Activated T-cell treated with anti-CD3 and anti-CD28 coated beads, Interleukin-2, amount 50 U/mL, for 24 hours (primary cell): Measurements from ENCODE around the gene RPAIN.
A peak's percentile ranks its signal among the peaks of the same experiment; 100 is the strongest.

Source experiments
- DNase-seq: peaks from one replicate; pipeline ENCODE4 v3.0.0-alpha.2; 2020
- H3K27ac Mint-ChIP-seq: 2 replicates; pipeline ENCODE4 v1.8.0; 2020; ENCODE audit warnings: mild to moderate bottlenecking, mixed read lengths
- H3K27me3 Mint-ChIP-seq: 2 replicates; pipeline ENCODE4 v1.8.0; 2020; ENCODE audit warnings: mixed read lengths
- H3K36me3 Mint-ChIP-seq: 2 replicates; pipeline ENCODE4 v1.8.0; 2020; ENCODE audit warnings: low read depth, mixed read lengths
- H3K4me1 Mint-ChIP-seq: 2 replicates; pipeline ENCODE4 v1.8.0; 2020; ENCODE audit warnings: low read depth, mixed read lengths
- H3K4me3 Mint-ChIP-seq: 2 replicates; pipeline ENCODE4 v1.8.0; 2020; ENCODE audit warnings: mild to moderate bottlenecking, moderate library complexity, mixed read lengths
- H3K9me3 Mint-ChIP-seq: 2 replicates; pipeline ENCODE4 v1.8.0; 2020; ENCODE audit warnings: mixed read lengths

The RPAIN gene

DNA sequence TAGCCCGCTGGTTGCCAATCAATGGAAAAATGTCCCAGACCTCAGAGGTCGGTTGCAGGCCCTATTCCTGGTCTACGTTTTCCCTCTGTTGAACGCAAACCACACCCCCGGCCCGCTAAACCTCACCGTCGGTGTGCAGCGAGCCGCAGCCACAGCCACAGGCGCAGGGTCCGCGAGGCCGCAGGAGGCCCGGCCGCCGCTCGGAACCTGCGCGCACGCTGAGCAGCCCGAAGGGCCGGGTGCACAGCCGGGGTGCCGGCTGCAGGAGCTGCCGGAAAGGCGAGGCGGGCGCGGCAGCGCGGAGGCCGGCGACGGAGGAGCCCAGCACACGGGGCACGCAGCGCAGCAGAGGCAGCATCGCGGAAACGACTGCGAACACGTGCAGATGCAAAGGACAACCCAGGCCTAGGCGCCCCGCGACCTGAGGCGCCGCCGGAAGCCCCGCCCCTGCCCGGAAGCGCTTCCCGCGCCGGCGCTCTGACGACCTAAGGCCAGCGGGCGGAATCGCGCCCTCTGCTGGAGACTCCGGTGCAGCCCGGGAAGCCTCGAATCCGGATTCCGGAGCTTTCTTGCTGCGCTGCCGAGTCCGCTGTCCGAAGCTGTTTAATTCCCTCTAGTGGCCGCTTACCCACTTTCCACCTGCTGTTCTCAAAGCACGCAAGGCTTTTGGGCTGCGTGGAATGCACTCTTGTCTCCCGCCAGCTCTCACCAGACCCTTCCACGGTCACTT lies 18.9 kb downstream of the RPAIN start, which contains the start of gene C1QBP:
Gene C1QBP, minus strand, starts transcription at position 440 of the 730 bp plus-strand sequence. Its CDS starts 82 bp downstream, at position 358.
- Mint-ChIP-seq H3K36me3 (peaks cover 86% of the 10 kb centered on the region), H3K27ac (peak within 1 kb of the TSS; percentile 94), H3K27me3 (no peaks in the 10 kb centered on the region), H3K9me3 (no peaks in the 10 kb centered on the region), H3K4me1 (peaks cover 43% of the 10 kb centered on the region), H3K4me3 (peak within 1 kb of the TSS; percentile 95)
- peak; percentile 95 for DNase-seq

DNA sequence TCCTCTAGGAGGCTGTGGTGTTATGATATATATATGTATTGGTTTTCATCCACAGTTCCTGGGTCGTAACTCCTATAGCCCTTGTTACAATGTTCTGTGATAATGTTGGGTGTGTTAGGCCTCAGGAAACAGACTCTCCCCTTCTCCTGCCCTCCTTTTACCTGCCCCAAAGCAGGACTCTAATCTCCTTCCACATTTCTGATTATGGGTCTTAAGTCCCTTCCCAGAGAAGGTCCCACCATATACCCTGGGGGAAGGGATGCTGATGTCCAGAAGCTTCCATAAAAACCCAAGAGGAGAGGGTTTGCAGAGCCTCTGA lies 19.4 kb downstream of the RPAIN start:
- H3K4me3 Mint-ChIP-seq: peak overlapping the region; percentile 95
- H3K36me3 Mint-ChIP-seq: peaks cover 87% of the 10 kb centered on the region
- no peak for DNase-seq

DNA sequence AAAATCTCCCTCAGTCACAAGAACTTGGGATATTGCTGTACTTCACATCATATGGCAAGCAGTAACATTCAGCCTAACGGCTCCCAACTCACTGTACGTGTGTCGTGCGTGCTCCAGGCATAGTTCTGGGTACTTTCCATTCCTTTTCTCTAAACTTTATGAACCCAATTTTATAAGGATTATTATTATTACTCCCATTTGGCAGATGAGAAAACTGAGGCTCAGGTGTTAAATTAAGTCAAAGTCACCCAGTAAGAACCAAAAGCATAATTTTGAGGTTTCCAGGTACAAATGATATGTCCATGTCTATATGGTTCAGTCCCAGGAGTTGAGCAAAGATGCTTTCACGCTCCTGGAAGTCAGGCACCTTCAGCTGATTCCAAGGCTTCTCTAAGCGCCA lies 23.7 kb downstream of the RPAIN start:
- Mint-ChIP-seq H3K36me3 (peaks cover 87% of the 10 kb centered on the region), H3K27me3 (no peaks in the 10 kb centered on the region), H3K4me3 (no peak overlapping the region), H3K9me3 (no peaks in the 10 kb centered on the region), H3K27ac (no peak overlapping the region), H3K4me1 (peaks cover 14% of the 10 kb centered on the region)
- no peak for DNase-seq

More for the DNA sequence above, 19.4 kb downstream of the RPAIN start:
- peak overlapping the region; percentile 94 for H3K27ac Mint-ChIP-seq
- H3K9me3 Mint-ChIP-seq: no peaks in the 10 kb centered on the region
- H3K27me3 Mint-ChIP-seq: no peaks in the 10 kb centered on the region
- peaks cover 41% of the 10 kb centered on the region for H3K4me1 Mint-ChIP-seq

DNA sequence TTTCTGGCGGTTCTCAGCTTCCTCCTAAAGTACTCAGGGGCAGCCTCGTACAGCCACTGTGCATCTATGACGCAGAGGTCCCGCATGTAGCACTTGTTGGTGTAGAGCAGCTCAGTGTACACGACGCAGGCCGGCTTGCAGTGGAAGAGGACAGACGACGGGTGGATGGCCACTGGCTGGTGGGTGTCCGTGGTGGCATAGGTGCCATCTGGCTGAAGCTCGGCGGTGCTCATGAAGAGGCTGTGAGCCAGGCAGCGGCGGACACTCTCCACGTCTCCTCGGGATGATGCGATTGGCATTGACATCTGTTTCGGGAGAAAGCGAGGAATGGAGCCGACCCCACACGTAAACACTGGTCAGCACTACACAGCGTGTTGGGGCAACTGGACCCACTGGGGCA lies 24.2 kb downstream of the RPAIN start:
- Mint-ChIP-seq H3K27ac (no peak overlapping the region), H3K9me3 (no peaks in the 10 kb centered on the region), H3K4me3 (no peak overlapping the region), H3K4me1 (peaks cover 12% of the 10 kb centered on the region), H3K36me3 (peaks cover 91% of the 10 kb centered on the region), H3K27me3 (no peaks in the 10 kb centered on the region)
- DNase-seq: no peak

DNA sequence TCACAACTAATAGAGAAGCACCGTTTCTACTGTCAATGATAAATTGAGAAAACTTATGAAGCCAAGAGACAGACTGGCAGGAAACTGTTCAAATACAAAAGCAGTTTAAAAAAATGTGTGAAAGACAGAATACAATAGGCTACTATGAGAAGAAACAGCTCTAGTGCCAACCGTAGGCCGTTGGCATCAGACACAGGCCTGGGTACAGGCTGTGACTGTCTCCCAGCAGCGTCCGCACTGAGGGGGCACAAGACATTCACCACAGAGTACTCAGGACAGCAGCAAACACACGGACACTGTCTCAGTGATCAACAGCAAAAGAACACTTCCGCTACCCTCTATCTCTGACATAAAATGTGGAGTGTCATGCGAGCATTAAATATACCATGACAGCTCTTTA lies 26.8 kb downstream of the RPAIN start:
- no peak for DNase-seq

DNA sequence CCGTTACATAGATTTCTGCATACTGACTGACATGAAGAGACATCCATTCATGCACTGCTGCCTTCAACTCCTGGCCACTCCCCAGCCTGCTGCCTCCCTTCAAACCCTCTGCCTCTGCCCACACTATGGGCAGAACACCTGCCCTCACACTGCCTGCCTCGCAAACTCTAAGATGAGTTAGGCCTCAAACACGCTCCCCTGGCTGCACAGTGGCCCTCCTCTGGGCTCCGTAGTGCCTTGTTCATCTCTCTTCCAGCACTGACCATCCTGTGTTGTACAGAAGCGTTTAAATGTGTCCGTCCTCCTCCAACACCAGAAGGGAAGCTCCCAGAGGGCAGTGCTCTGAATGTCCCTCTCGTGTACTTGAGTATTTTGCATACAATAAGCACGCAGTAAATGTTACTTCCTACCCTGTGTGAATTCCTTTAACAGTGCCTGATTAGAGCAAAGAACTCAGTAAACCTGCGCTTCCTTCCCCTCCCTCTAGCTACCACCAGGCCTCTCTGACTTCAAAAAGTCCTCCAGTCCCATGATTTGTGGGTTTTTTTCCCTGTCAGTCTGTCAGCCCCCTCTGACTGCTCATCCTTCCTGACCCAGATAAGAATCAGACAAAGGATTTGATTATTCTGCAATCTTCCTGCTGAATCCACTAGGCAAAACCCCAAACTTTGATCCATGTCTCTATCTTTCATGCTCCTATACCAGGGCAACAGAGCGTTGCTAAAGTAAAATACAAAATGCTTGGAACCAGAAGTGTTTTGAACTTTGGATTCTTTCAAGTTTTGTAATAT lies 44.9 kb downstream of the RPAIN start:
- Mint-ChIP-seq H3K4me3 (no peak overlapping the region), H3K27ac (peak overlapping the region; percentile 7), H3K36me3 (peaks cover 79% of the 10 kb centered on the region), H3K9me3 (no peaks in the 10 kb centered on the region), H3K27me3 (no peaks in the 10 kb centered on the region), H3K4me1 (peaks cover 43% of the 10 kb centered on the region)
- DNase-seq: no peak

More for the DNA sequence above, 26.8 kb downstream of the RPAIN start:
- Mint-ChIP-seq H3K4me1 (no peaks in the 10 kb centered on the region), H3K36me3 (peaks cover 95% of the 10 kb centered on the region), H3K9me3 (no peaks in the 10 kb centered on the region), H3K27me3 (no peaks in the 10 kb centered on the region), H3K4me3 (no peak overlapping the region), H3K27ac (no peak overlapping the region)

DNA sequence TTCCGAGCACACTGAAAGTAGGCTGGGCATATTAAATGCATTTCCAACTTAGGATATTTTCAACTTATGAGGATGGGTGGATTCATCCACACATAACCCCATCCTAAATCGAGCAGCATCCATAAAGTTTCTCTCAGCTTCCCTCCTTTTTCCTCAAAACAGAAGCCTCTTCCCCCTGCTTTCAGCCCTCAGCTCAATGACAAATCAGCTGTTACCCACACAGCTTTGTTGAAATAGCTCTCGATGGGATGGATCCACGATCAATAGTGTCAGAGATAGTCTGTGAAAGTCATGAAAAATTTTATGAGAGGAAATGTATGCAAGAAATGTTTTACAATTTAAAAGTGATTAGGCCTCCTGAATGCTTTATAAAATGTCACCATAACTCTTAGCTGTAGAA lies 46.3 kb downstream of the RPAIN start:
- peak overlapping the region; percentile 92 for H3K4me3 Mint-ChIP-seq

DNA sequence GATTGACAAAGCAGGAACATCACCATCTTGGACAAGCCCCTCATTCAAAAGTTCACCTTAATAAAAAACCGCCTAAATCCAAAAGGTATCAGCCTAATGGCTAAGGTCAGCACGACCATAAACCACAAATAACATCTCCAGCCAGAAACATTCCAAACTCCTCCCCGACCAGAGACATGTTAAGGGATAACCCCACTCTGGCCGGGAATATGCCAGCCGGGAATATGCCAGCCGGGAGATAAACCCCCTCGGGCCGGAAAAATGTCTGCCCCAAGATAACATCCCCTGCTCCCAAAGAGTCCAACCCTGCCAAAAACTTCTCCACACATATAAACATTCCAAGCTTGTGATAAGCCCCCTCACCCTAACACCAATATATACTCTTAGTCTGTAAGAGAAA lies 47.4 kb downstream of the RPAIN start:
- H3K27me3 Mint-ChIP-seq: no peaks in the 10 kb centered on the region
- peaks cover 46% of the 10 kb centered on the region for H3K4me1 Mint-ChIP-seq
- DNase-seq: no peak
- H3K36me3 Mint-ChIP-seq: peaks cover 67% of the 10 kb centered on the region
- H3K27ac Mint-ChIP-seq: peak overlapping the region; percentile 75
- H3K4me3 Mint-ChIP-seq: peak overlapping the region; percentile 92
- H3K9me3 Mint-ChIP-seq: no peaks in the 10 kb centered on the region

More for the DNA sequence above, 46.3 kb downstream of the RPAIN start:
- Mint-ChIP-seq H3K27ac (no peak overlapping the region), H3K36me3 (peaks cover 67% of the 10 kb centered on the region), H3K9me3 (no peaks in the 10 kb centered on the region), H3K4me1 (peaks cover 46% of the 10 kb centered on the region), H3K27me3 (no peaks in the 10 kb centered on the region)
- DNase-seq: no peak

DNA sequence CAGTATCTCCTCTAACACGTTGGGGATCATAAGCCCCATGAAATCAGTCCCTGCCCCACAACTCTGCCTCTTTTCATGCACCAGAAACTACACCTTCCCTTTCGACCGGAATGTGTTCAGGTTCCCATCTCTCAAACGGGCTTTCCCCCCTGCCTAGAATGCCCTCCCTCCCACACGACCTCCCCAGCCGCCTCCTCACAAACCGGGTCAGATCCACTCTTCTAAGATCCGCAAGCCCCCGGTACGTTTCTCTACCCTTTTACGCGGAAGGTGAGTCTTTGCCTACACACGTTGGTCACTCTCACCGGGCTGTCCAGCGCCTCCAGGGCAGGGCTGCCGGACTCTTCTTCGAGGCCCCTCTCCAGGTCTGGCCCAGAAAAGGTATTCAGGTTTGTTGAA lies 48.1 kb downstream of the RPAIN start:
- H3K9me3 Mint-ChIP-seq: no peaks in the 10 kb centered on the region
- H3K36me3 Mint-ChIP-seq: peaks cover 67% of the 10 kb centered on the region
- peak overlapping the region; percentile 92 for H3K4me3 Mint-ChIP-seq
- peaks cover 46% of the 10 kb centered on the region for H3K4me1 Mint-ChIP-seq
- no peaks in the 10 kb centered on the region for H3K27me3 Mint-ChIP-seq
- H3K27ac Mint-ChIP-seq: peak overlapping the region; percentile 75
- DNase-seq: peak; percentile 61

DNA sequence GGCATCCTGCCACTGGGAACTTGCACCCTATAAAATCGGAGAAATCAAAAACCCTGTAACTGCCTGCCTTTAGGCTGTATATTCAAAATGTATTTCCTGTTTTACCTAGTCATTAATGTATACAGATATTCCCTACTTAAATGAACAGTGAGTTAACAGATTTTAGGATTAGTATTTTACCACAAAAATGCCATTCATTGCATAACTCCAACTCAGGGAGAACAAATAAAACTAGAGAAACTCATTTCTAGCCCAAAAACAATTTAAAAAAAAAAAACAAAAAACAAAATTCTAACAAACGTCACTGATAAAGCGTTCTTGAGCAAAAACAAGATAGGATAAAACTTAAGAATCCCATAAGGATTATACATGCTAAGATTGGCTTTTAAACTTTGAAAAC lies 52.5 kb downstream of the RPAIN start:
- Mint-ChIP-seq H3K9me3 (no peaks in the 10 kb centered on the region), H3K4me3 (no peak overlapping the region), H3K27ac (peak overlapping the region; percentile 69), H3K27me3 (no peaks in the 10 kb centered on the region), H3K36me3 (peaks cover 67% of the 10 kb centered on the region), H3K4me1 (peaks cover 22% of the 10 kb centered on the region)
- DNase-seq: no peak

DNA sequence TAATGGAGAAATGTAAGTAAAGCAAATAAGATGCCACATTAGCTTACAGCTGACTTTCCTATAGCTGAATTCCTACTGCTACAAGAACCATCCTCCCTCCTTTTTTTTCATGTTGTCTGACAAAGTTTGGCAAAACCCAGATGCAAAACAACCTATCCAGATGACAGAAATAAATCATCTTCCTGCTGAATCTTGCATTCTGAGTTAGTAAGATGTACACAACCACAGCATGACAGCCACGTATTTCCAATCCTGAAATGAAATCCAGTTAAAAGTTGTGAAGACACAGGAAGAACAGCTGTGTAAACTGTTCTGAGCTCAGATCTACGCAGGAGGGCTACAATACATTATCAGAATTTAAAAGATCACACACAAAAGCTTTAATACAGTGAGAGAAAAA lies 53.9 kb downstream of the RPAIN start:
- peak overlapping the region; percentile 3 for H3K27ac Mint-ChIP-seq
- no peaks in the 10 kb centered on the region for H3K27me3 Mint-ChIP-seq
- no peak for DNase-seq
- peaks cover 71% of the 10 kb centered on the region for H3K36me3 Mint-ChIP-seq
- no peak overlapping the region for H3K4me3 Mint-ChIP-seq
- H3K9me3 Mint-ChIP-seq: no peaks in the 10 kb centered on the region
- peaks cover 26% of the 10 kb centered on the region for H3K4me1 Mint-ChIP-seq

DNA sequence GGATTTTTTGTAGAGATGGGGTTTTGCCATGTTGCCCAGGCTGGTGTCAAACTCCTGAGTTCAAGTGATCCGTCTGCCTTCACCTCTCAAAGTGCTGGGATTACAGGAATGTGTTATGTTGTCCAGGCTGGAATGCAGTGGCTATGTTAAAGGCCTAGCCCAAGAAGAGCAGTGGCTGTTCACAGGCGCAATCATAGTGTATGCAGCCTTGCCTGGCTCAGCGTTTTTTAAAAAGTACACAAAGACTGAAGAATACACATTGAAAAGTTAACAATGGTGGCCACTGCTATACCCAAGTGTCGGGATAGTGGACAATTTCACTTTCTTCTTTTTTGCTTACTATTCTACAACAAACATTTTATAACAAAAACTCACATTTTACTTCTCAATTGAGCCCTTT lies 59.0 kb downstream of the RPAIN start:
- Mint-ChIP-seq H3K4me3 (no peak overlapping the region), H3K4me1 (peaks cover 42% of the 10 kb centered on the region), H3K36me3 (peaks cover 96% of the 10 kb centered on the region), H3K9me3 (no peaks in the 10 kb centered on the region), H3K27ac (no peak overlapping the region), H3K27me3 (no peaks in the 10 kb centered on the region)
- DNase-seq: no peak

DNA sequence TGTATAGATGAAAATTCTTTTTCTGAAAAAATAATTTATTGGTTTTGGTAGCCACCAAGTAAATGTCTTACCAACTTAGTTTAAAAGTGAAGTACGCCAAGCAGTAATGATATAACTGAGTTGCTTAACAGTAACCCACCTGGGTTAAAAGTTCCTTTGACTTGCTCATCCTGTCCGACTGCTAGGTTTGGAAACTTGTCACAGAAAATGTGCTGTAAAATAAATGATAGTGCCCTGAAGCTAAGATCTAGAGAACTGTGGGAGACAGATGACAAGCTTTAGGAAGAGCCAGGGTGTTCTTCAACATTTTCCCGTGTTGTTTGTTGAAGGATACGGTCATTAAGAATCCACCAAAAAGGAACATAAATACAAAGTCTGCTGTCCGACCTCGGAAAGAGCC lies 61.0 kb downstream of the RPAIN start:
- Mint-ChIP-seq H3K27ac (peak overlapping the region; percentile 13), H3K4me3 (no peak overlapping the region), H3K4me1 (peaks cover 58% of the 10 kb centered on the region), H3K27me3 (no peaks in the 10 kb centered on the region), H3K9me3 (no peaks in the 10 kb centered on the region), H3K36me3 (peaks cover 99% of the 10 kb centered on the region)
- no peak for DNase-seq

DNA sequence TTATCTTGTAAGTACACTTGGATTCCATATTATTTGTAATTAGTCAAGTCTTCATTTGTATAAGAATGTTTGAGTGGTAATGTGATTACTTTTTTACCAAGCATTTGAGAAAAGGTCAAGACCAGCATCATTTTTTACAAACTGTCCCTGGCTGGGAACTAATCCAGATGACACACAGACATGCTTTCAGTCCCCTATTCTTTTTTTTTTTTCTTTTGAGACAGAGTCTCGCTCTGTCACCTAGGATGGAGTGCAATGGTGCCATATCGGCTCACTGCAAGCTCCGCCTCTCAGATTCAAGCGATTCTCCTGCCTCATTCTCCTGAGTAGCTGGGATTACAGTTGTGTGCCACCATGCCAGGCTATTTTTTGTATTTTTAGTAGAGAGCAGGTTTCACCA lies 61.5 kb downstream of the RPAIN start:
- no peaks in the 10 kb centered on the region for H3K27me3 Mint-ChIP-seq
- H3K4me3 Mint-ChIP-seq: no peak overlapping the region
- peaks cover 56% of the 10 kb centered on the region for H3K4me1 Mint-ChIP-seq
- H3K27ac Mint-ChIP-seq: peak overlapping the region; percentile 70
- no peak for DNase-seq
- peaks cover 96% of the 10 kb centered on the region for H3K36me3 Mint-ChIP-seq
- no peaks in the 10 kb centered on the region for H3K9me3 Mint-ChIP-seq
